ENCODE data around the gene IL27RA.

GRCh38 chr19:14091081-14091812 lies 59.7 kb downstream of the IL27RA start:
- TF ChIP-seq, protein P1, sequence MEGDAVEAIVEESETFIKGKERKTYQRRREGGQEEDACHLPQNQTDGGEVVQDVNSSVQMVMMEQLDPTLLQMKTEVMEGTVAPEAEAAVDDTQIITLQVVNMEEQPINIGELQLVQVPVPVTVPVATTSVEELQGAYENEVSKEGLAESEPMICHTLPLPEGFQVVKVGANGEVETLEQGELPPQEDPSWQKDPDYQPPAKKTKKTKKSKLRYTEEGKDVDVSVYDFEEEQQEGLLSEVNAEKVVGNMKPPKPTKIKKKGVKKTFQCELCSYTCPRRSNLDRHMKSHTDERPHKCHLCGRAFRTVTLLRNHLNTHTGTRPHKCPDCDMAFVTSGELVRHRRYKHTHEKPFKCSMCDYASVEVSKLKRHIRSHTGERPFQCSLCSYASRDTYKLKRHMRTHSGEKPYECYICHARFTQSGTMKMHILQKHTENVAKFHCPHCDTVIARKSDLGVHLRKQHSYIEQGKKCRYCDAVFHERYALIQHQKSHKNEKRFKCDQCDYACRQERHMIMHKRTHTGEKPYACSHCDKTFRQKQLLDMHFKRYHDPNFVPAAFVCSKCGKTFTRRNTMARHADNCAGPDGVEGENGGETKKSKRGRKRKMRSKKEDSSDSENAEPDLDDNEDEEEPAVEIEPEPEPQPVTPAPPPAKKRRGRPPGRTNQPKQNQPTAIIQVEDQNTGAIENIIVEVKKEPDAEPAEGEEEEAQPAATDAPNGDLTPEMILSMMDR (IDR thresholded peaks at IDR 0.05): peak; percentile 40; the same call in 2 of the 3 replicates
- TF ChIP-seq PHF8 (IDR thresholded peaks at IDR 0.05; ENCODE audit: borderline replicate concordance, low read depth) (peak; percentile 57; the same call in 1 of the 2 replicates), TP53 (CRISPR knock-in tag; IDR thresholded peaks at IDR 0.05) (no peak), REST (IDR thresholded peaks at IDR 0.05) (no peak), BHLHE40 (IDR thresholded peaks at IDR 0.05; ENCODE audit: low read depth, low read length) (no peak), ZNF302 (CRISPR knock-in tag; IDR thresholded peaks at IDR 0.05) (no peak)

Data from A549 (cell line).